Measurements from ENCODE around the gene HBP1. TPM values are rescaled to one million over a fixed set of nuclear protein-coding genes. Genes with fewer than 3 reads are reported as not detected.
A peak's percentile ranks its signal among the peaks of the same experiment; 100 is the strongest.

Gene HBP1
- total and polyA plus RNA-seq, 2 of the 8 experiments (the other 6 are each of a cell fraction or from before 2014, with no cell fraction given) = 28.9 to 29.2 TPM

DNA sequence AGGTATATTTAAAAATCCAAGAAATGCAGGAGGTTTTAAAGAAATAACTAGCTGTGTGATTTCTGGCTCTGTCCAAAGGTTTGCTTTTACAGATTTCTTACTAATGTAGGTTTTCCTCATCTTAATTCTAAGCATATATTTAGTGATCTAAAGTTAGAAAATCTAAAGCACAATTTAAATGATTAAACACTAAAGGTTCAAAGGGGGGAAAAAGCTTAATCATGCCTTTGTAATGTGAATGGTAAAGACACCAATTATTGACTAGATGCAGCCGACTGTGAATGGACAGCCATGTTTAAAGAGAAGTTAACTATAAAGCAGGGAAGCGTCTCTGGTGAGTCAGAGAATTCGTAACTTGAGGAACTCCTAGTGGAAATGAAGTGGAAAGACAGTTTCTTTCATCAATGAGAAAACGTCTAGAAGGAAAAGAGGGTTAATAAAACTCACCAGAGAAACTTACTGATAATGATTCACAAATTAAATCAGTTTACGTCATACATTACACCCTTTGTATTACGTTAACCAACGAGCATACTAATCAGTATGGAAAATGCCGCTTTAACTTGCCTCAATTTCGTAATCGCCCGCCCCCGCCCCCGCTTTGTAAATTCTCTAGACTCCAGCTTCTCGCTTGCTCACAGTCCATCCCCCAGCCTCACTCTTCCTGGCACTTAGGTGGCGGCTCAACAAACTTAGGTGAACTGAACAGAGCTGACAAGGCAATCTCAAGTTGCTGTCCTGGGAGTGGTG lies 1.1 kb upstream of the HBP1 start (continued):
- TF ChIP-seq, protein P1, sequence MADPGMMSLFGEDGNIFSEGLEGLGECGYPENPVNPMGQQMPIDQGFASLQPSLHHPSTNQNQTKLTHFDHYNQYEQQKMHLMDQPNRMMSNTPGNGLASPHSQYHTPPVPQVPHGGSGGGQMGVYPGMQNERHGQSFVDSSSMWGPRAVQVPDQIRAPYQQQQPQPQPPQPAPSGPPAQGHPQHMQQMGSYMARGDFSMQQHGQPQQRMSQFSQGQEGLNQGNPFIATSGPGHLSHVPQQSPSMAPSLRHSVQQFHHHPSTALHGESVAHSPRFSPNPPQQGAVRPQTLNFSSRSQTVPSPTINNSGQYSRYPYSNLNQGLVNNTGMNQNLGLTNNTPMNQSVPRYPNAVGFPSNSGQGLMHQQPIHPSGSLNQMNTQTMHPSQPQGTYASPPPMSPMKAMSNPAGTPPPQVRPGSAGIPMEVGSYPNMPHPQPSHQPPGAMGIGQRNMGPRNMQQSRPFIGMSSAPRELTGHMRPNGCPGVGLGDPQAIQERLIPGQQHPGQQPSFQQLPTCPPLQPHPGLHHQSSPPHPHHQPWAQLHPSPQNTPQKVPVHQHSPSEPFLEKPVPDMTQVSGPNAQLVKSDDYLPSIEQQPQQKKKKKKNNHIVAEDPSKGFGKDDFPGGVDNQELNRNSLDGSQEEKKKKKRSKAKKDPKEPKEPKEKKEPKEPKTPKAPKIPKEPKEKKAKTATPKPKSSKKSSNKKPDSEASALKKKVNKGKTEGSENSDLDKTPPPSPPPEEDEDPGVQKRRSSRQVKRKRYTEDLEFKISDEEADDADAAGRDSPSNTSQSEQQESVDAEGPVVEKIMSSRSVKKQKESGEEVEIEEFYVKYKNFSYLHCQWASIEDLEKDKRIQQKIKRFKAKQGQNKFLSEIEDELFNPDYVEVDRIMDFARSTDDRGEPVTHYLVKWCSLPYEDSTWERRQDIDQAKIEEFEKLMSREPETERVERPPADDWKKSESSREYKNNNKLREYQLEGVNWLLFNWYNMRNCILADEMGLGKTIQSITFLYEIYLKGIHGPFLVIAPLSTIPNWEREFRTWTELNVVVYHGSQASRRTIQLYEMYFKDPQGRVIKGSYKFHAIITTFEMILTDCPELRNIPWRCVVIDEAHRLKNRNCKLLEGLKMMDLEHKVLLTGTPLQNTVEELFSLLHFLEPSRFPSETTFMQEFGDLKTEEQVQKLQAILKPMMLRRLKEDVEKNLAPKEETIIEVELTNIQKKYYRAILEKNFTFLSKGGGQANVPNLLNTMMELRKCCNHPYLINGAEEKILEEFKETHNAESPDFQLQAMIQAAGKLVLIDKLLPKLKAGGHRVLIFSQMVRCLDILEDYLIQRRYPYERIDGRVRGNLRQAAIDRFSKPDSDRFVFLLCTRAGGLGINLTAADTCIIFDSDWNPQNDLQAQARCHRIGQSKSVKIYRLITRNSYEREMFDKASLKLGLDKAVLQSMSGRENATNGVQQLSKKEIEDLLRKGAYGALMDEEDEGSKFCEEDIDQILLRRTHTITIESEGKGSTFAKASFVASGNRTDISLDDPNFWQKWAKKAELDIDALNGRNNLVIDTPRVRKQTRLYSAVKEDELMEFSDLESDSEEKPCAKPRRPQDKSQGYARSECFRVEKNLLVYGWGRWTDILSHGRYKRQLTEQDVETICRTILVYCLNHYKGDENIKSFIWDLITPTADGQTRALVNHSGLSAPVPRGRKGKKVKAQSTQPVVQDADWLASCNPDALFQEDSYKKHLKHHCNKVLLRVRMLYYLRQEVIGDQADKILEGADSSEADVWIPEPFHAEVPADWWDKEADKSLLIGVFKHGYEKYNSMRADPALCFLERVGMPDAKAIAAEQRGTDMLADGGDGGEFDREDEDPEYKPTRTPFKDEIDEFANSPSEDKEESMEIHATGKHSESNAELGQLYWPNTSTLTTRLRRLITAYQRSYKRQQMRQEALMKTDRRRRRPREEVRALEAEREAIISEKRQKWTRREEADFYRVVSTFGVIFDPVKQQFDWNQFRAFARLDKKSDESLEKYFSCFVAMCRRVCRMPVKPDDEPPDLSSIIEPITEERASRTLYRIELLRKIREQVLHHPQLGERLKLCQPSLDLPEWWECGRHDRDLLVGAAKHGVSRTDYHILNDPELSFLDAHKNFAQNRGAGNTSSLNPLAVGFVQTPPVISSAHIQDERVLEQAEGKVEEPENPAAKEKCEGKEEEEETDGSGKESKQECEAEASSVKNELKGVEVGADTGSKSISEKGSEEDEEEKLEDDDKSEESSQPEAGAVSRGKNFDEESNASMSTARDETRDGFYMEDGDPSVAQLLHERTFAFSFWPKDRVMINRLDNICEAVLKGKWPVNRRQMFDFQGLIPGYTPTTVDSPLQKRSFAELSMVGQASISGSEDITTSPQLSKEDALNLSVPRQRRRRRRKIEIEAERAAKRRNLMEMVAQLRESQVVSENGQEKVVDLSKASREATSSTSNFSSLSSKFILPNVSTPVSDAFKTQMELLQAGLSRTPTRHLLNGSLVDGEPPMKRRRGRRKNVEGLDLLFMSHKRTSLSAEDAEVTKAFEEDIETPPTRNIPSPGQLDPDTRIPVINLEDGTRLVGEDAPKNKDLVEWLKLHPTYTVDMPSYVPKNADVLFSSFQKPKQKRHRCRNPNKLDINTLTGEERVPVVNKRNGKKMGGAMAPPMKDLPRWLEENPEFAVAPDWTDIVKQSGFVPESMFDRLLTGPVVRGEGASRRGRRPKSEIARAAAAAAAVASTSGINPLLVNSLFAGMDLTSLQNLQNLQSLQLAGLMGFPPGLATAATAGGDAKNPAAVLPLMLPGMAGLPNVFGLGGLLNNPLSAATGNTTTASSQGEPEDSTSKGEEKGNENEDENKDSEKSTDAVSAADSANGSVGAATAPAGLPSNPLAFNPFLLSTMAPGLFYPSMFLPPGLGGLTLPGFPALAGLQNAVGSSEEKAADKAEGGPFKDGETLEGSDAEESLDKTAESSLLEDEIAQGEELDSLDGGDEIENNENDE (IDR thresholded peaks at IDR 0.05; ENCODE audit: insufficient replicate concordance, low read length) = no peak
- TF ChIP-seq SIRT6 (IDR thresholded peaks at IDR 0.05; ENCODE audit: low read length) (no peak), NANOG (IDR thresholded peaks at IDR 0.05; ENCODE audit: insufficient read depth, low read depth, low read length, poor library complexity, severe bottlenecking) (no peak), RBBP5 (IDR thresholded peaks at IDR 0.05; ENCODE audit: borderline replicate concordance, low read depth, low read length) (no peak), SUZ12 (IDR thresholded peaks at IDR 0.05; ENCODE audit: low read length) (no peak), EGR1 (IDR thresholded peaks at IDR 0.05; ENCODE audit: borderline replicate concordance, low read depth, low read length) (peak; percentile 88), SP4 (IDR thresholded peaks at IDR 0.05; ENCODE audit: low read length) (no peak), RNF2 (IDR thresholded peaks at IDR 0.05; ENCODE audit: borderline replicate concordance, low read depth, low read length, missing control alignments, poor library complexity, severe bottlenecking) (no peak), KDM1A (IDR thresholded peaks at IDR 0.05; ENCODE audit: borderline replicate concordance, low read length) (no peak), MAFK (IDR thresholded peaks at IDR 0.05; ENCODE audit: low read depth, low read length) (0 out of 2 replicates have a peak, but pooled peaks have one; percentile 11)

All from H1 (cell line).